T-helper 1 cell treated with Interleukin-12 subunit alpha and Interleukin-12 subunit beta and Interleukin-4 antibody, amounts not matched to agents 30 μg/mL and 1 μg/mL, for 36 hours (primary cell): Measurements from ENCODE around the gene EBI3.
A peak's percentile ranks its signal among the peaks of the same experiment; 100 is the strongest.

Experiments used
- H3K27ac Mint-ChIP-seq: one replicate; pipeline ENCODE4 v1.8.0; 2021; ENCODE audit warnings: mild to moderate bottlenecking, mixed read lengths
- H3K27me3 Mint-ChIP-seq: one replicate; pipeline ENCODE4 v1.8.0; 2021; ENCODE audit warnings: low read depth, mixed read lengths
- H3K36me3 Mint-ChIP-seq: one replicate; pipeline ENCODE4 v1.8.0; 2021; ENCODE audit warnings: low read depth, mixed read lengths
- H3K4me1 Mint-ChIP-seq: one replicate; pipeline ENCODE4 v1.8.0; 2021; ENCODE audit warnings: low read depth, mixed read lengths
- H3K4me3 Mint-ChIP-seq: one replicate; pipeline ENCODE4 v1.8.0; 2021; ENCODE audit warnings: mild to moderate bottlenecking, moderate library complexity, mixed read lengths
- H3K9me3 Mint-ChIP-seq: one replicate; pipeline ENCODE4 v1.8.0; 2021; ENCODE audit warnings: mixed read lengths

EBI3 gene

DNA sequence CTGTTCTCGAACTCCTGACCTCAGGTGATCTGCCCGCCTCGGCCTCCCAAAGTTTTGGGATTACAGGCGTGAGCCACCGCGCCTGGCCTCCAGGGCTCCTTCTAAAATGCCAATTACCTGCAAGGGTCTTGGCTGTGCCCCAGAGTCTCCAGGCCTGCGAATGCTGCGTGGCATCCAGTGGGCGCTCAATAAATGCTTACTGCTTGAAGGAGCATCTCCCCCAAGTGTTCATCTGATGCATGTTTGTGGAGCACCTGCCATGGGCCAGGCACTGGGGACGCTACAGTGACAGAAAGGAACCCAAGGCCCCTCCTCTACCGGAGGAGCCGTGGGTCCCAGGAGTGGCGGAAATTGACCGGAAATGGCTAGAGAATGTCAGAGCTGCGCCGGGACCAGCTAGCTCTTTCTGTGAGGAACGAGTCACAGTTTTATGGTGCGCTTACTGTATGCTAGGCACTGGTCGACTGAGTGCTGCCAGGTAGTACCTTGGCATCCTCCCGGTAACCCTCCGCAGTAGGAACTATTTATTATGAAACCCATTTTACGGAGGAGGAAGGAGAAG, 32.7 kb upstream of the EBI3 start:
- peaks cover 11% of the 10 kb centered on the region for H3K9me3 Mint-ChIP-seq
- H3K4me3 Mint-ChIP-seq = no peak overlapping the region
- H3K4me1 Mint-ChIP-seq = peaks cover 2% of the 10 kb centered on the region
- no peak overlapping the region for H3K27ac Mint-ChIP-seq
- peaks cover 41% of the 10 kb centered on the region for H3K27me3 Mint-ChIP-seq
- H3K36me3 Mint-ChIP-seq = peaks cover 7% of the 10 kb centered on the region

DNA sequence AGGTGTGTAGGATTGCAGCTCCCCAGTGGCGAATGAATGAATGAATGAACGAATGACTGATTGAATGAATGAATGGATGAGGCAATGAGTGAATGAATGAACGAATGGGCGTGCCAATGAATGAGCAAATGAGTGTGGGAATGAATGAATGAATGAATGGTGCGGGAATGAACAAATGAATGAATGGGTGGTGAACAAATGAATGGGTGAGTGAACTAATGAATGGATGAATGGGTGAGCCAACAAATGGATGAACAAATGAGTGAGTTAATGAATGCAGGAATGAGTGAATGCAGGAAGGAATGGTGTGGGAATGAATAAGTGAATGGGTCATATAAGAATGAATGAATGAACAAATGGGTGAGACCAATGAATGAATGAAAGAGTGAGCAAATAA, 32.1 kb upstream of the EBI3 start:
- Mint-ChIP-seq H3K4me3 (peak overlapping the region; percentile 0), H3K9me3 (peaks cover 11% of the 10 kb centered on the region), H3K4me1 (peaks cover 2% of the 10 kb centered on the region), H3K27ac (peak overlapping the region; percentile 26), H3K27me3 (peaks cover 41% of the 10 kb centered on the region), H3K36me3 (peaks cover 7% of the 10 kb centered on the region)

GRCh38 chr19:4197625-4198466, 31.5 kb upstream of the EBI3 start:
- H3K4me3 Mint-ChIP-seq = no peak overlapping the region
- peak overlapping the region; percentile 26 for H3K27ac Mint-ChIP-seq
- H3K9me3 Mint-ChIP-seq = peaks cover 11% of the 10 kb centered on the region
- peaks cover 2% of the 10 kb centered on the region for H3K4me1 Mint-ChIP-seq
- peaks cover 7% of the 10 kb centered on the region for H3K36me3 Mint-ChIP-seq
- peaks cover 41% of the 10 kb centered on the region for H3K27me3 Mint-ChIP-seq

DNA sequence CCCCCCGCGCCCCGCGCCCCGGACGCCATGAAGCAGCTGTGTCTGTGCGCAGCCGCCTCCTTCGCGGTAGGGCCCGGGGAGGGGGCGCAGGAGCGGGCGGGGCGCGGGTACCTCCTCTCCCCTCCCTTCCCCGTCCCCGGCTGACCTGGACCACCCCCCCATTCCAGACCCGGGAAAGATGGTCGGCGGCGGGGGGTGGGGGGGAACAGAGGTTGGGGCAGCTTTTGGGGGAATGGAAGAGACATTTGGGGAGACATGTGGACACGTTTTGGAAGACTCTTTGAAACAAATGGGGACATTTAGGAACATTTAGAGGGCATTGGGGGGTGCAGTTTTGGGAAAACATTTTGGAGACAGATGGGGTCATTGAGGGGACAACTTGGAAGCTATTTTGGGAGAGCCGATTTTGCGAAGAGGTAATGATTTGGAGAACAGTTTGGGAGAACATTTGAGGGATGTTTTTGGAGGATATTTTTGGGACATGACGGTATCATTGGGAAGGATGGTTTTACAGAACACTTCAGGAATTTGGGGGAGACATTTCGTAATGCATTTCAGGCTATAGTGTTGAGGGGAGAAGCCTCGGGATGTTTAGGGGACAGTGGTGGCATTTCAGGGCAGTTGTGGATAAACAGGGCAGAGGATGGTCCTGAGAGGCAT, 30.7 kb upstream of the EBI3 start:
- peaks cover 2% of the 10 kb centered on the region for H3K4me1 Mint-ChIP-seq
- peak overlapping the region; percentile 28 for H3K27ac Mint-ChIP-seq
- no peak overlapping the region for H3K4me3 Mint-ChIP-seq
- H3K9me3 Mint-ChIP-seq = peaks cover 11% of the 10 kb centered on the region
- peaks cover 36% of the 10 kb centered on the region for H3K27me3 Mint-ChIP-seq
- H3K36me3 Mint-ChIP-seq = peaks cover 7% of the 10 kb centered on the region

GRCh38 chr19:4199699-4200293, 29.5 kb upstream of the EBI3 start:
- Mint-ChIP-seq H3K4me1 (peaks cover 2% of the 10 kb centered on the region), H3K36me3 (peaks cover 7% of the 10 kb centered on the region), H3K4me3 (no peak overlapping the region), H3K27ac (no peak overlapping the region), H3K27me3 (peaks cover 30% of the 10 kb centered on the region), H3K9me3 (peaks cover 11% of the 10 kb centered on the region)

GRCh38 chr19:4200940-4201542, 28.3 kb upstream of the EBI3 start:
- peaks cover 11% of the 10 kb centered on the region for H3K9me3 Mint-ChIP-seq
- H3K27me3 Mint-ChIP-seq = peaks cover 30% of the 10 kb centered on the region
- no peak overlapping the region for H3K27ac Mint-ChIP-seq
- peaks cover 2% of the 10 kb centered on the region for H3K4me1 Mint-ChIP-seq
- H3K36me3 Mint-ChIP-seq = peaks cover 7% of the 10 kb centered on the region
- no peak overlapping the region for H3K4me3 Mint-ChIP-seq

- Mint-ChIP-seq H3K36me3 (peaks cover 7% of the 10 kb centered on the region), H3K4me1 (peaks cover 2% of the 10 kb centered on the region), H3K4me3 (no peak overlapping the region), H3K27me3 (peaks cover 29% of the 10 kb centered on the region), H3K9me3 (peaks cover 10% of the 10 kb centered on the region), H3K27ac (no peak overlapping the region)
Observed at GRCh38 chr19:4201798-4202197, 27.5 kb upstream of the EBI3 start.

DNA sequence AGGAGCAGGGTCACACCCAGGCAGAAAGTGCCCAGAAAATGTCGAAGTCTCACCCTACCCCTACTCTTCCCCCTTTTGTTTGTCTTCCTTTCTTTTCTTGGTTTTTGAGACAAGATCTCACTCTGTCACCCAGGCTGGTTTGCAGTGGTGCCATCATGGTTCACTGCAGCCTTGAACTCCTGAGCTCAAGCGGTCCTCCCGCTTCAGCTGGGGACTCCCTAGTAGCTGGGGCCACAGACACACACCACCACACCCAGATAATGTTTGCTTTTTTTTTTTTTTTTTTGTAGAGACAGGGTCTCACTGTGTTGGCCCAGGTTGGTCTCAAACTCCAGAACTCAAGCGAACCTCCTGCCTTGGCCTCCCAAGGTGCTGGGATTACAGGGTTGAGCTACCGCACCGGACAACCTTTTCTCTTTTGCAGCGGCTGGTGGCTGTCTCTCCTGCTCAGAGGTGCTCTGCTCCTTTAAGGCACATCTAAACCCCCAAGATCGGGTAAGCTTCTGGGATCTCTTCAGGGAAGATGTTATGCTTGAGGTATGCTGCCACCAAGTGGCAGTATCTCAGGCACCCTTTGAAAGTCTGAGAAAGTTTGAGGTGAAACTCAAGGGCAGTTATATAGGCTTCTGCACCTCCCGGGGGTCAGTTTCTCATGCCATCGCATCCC, 22.4 kb upstream of the EBI3 start:
- no peak overlapping the region for H3K27ac Mint-ChIP-seq
- no peak overlapping the region for H3K4me3 Mint-ChIP-seq
- no peaks in the 10 kb centered on the region for H3K36me3 Mint-ChIP-seq
- H3K4me1 Mint-ChIP-seq = no peaks in the 10 kb centered on the region
- no peaks in the 10 kb centered on the region for H3K9me3 Mint-ChIP-seq
- no peaks in the 10 kb centered on the region for H3K27me3 Mint-ChIP-seq

DNA sequence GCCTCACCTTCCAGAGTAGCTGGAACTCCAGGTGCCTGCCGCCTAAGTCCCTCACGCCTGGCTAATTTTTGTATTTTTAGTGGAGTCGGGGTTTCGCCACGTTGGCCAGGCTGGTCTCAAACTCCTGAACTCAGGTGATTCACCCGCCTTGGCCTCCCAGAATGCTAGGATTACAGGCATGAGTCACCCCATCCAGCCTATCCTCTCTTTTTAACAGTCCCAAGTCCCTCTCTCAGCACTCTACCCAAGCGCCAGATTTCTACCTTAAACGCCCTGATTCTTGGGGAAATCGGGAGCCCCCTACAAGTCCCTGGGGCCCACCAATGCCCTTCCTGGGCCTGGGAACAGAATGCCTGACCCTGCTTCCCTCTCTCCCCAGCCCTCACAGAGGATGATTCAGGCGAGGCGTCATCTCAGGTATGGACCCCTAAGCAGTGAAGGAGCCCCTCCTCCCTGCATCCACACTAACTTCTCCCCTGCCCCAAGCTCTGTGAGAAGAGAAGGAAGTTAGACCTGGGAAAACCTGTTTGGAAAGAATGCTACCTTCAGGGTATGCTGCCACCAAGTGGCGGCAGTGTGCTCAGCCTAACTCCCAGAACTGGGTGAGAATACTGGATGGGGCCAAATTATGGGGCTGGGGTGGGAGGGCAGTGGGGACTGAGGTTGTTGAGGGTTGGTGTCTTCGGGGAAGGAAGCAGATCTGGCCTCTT, 20.8 kb upstream of the EBI3 start:
- Mint-ChIP-seq H3K4me1 (no peaks in the 10 kb centered on the region), H3K9me3 (no peaks in the 10 kb centered on the region), H3K4me3 (no peak overlapping the region), H3K27me3 (no peaks in the 10 kb centered on the region), H3K36me3 (no peaks in the 10 kb centered on the region), H3K27ac (no peak overlapping the region)

- no peaks in the 10 kb centered on the region for H3K36me3 Mint-ChIP-seq
- H3K27me3 Mint-ChIP-seq = no peaks in the 10 kb centered on the region
- H3K27ac Mint-ChIP-seq = no peak overlapping the region
- no peaks in the 10 kb centered on the region for H3K4me1 Mint-ChIP-seq
- no peak overlapping the region for H3K4me3 Mint-ChIP-seq
- H3K9me3 Mint-ChIP-seq = no peaks in the 10 kb centered on the region
Observed at GRCh38 chr19:4210166-4210731, 19.1 kb upstream of the EBI3 start.

DNA sequence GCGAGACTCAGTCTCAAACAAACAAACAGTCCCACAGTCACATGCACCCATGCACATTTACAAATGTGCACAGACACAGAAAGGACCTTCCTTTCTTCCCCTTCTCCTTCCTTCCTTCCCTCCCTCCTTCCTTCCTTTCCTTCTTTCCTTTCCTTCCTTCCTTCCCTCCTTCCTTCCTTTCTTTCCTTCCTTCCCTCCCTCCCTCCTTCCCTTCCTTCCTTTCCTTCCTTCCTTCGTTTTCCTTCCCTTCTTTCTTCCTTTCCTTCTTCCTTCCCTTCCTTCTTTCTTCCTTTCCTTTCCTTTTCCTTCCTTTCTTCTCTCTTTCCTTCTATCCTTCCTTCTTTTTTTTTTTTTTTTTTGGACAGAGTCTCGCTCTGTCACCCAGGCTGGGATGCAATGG, 16.2 kb upstream of the EBI3 start:
- Mint-ChIP-seq H3K27me3 (no peaks in the 10 kb centered on the region), H3K36me3 (no peaks in the 10 kb centered on the region), H3K9me3 (no peaks in the 10 kb centered on the region), H3K4me1 (no peaks in the 10 kb centered on the region), H3K27ac (no peak overlapping the region), H3K4me3 (no peak overlapping the region)

DNA sequence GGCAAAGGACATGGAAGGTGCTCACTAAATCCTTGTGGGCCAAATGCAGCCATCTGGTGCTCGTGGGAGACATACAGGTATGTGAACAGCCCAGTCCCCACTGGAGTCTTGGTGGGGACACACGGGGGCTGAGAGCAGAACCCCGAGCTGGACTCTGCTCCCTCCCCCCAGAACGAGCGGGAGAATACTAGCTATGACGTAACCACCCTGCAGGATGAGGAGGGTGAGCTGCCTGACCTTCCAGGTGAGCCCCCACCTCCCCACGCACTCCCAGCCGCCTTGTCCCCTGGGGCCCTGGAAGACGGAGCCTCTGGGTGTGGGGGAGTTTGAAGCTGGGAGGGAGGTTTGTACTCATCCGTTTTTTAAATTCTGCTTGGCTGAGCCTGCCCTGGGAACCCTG, 13.5 kb upstream of the EBI3 start:
- no peaks in the 10 kb centered on the region for H3K36me3 Mint-ChIP-seq
- no peak overlapping the region for H3K4me3 Mint-ChIP-seq
- no peaks in the 10 kb centered on the region for H3K9me3 Mint-ChIP-seq
- H3K27ac Mint-ChIP-seq = no peak overlapping the region
- H3K27me3 Mint-ChIP-seq = no peaks in the 10 kb centered on the region
- no peaks in the 10 kb centered on the region for H3K4me1 Mint-ChIP-seq

- H3K9me3 Mint-ChIP-seq = no peaks in the 10 kb centered on the region
- H3K27me3 Mint-ChIP-seq = no peaks in the 10 kb centered on the region
- no peaks in the 10 kb centered on the region for H3K36me3 Mint-ChIP-seq
- H3K27ac Mint-ChIP-seq = no peak overlapping the region
- no peak overlapping the region for H3K4me3 Mint-ChIP-seq
- H3K4me1 Mint-ChIP-seq = no peaks in the 10 kb centered on the region
Observed at GRCh38 chr19:4216846-4217245, 12.5 kb upstream of the EBI3 start.
